Left renal cortex interstitium (tissue), 4 donors: ENCODE data around the gene ACVR1. TPM values are rescaled to one million over a fixed set of nuclear protein-coding genes. Genes with fewer than 3 reads are reported as not detected.
"Not testable (repeated sequence)": the region's sequence is repeated elsewhere in the genome, so short reads cannot be mapped to it uniquely, and the experiment has no call there.

Experiments
- DNase-seq, 4 donors: peaks; one replicate each; pipeline ENCODE4 v3.0.0-alpha.2; 2013; ENCODE audit warnings: low read depth in 4 of 4, low spot score in 2 of 4, missing footprints in 1 of 4
- polyA plus RNA-seq, 4 donors: library from polyadenylated mRNA; unstranded; fragments of 120-200 nt; gene quantifications; one replicate each; pipeline ENCODE4 v1.2.1, GENCODE V29; 2013; ENCODE audit not compliant: insufficient read length in 4 of 4

The ACVR1 gene
- polyA plus RNA-seq, 4 donors = 24.5 to 33.8 (median 27.0) TPM

GRCh38 chr2:157894694-157895435 is 18.7 kb upstream of the ACVR1 start:
- DNase-seq = no peak

- no peak for DNase-seq
Observed at GRCh38 chr2:157893611-157894010, 17.5 kb upstream of the ACVR1 start.

GRCh38 chr2:157891643-157892041 is 15.5 kb upstream of the ACVR1 start:
- no peak for DNase-seq

GRCh38 chr2:157890969-157891642 is 15.0 kb upstream of the ACVR1 start:
- no peak for DNase-seq

GRCh38 chr2:157887946-157888345 is 11.8 kb upstream of the ACVR1 start:
- DNase-seq = no peak

GRCh38 chr2:157884533-157884932 is 8.4 kb upstream of the ACVR1 start:
- DNase-seq = not testable (repeated sequence)

- DNase-seq = no peak
Observed at GRCh38 chr2:157880927-157881326, 4.8 kb upstream of the ACVR1 start.

- DNase-seq = no peak
Observed at GRCh38 chr2:157877761-157878400, 1.8 kb upstream of the ACVR1 start.

GRCh38 chr2:157876786-157877138 is 632 bp upstream of the ACVR1 start:
- no peak for DNase-seq

GRCh38 chr2:157875641-157876065 is 477 bp downstream of the ACVR1 start:
- peak in 1 of 4 donors; percentile 32 for DNase-seq

- peak in 3 of 4 donors; percentile 39 to 65 (median 41) for DNase-seq
Observed at GRCh38 chr2:157874997-157875640, 1.0 kb downstream of the ACVR1 start.

- no peak for DNase-seq
Observed at GRCh38 chr2:157874348-157874747, 1.8 kb downstream of the ACVR1 start.

GRCh38 chr2:157872791-157873190 is 3.3 kb downstream of the ACVR1 start:
- no peak for DNase-seq

- no peak for DNase-seq
Observed at GRCh38 chr2:157871415-157871814, 4.7 kb downstream of the ACVR1 start.

- DNase-seq = no peak
Observed at GRCh38 chr2:157868993-157869392, 7.1 kb downstream of the ACVR1 start.

GRCh38 chr2:157867703-157868102 is 8.4 kb downstream of the ACVR1 start:
- no peak for DNase-seq

- no peak for DNase-seq
Observed at GRCh38 chr2:157866666-157867642, 9.2 kb downstream of the ACVR1 start.

- no peak for DNase-seq
Observed at GRCh38 chr2:157866202-157866601, 9.9 kb downstream of the ACVR1 start.

GRCh38 chr2:157864857-157865430 is 11.2 kb downstream of the ACVR1 start:
- no peak for DNase-seq

GRCh38 chr2:157858846-157859245 is 17.3 kb downstream of the ACVR1 start:
- no peak for DNase-seq
